Measurements from ENCODE around the gene PGGHG. TPM values are rescaled to one million over a fixed set of nuclear protein-coding genes. Genes with fewer than 3 reads are reported as not detected.

Gene PGGHG
- total and polyA plus RNA-seq, 10 of the 15 experiments (the other 5 are each of a cell fraction or from before 2014, with no cell fraction given): 0.10 to 8.3 (median 1.8) TPM

- DNase-seq (ENCODE audit: low read depth, low spot score): no peak
- intact Hi-C loops (cut with micrococcal nuclease; ENCODE audit: unreplicated experiment) (loop anchor here (5.0 to 10.0 kb wide), 2 partner anchors 98 to 140 kb away; partner anchors contain the start of genes ANO9, BET1L and RIC8A), in situ Hi-C loops (cut with MboI) (no loop called here)
- Histone ChIP-seq H3K4me1 (ENCODE audit: control insufficient read depth, insufficient read depth, low read length) (peaks cover 20% of the 10 kb centered on the region), H3K9me3 (replicated peaks; ENCODE audit: control insufficient read depth, insufficient read depth, low read length) (no peaks in the 10 kb centered on the region), H3K27ac (ENCODE audit: control insufficient read depth, insufficient read depth) (no peak overlapping the region), H3K4me3 (no peak overlapping the region), H3K9ac (ENCODE audit: control insufficient read depth, insufficient read depth, low read length) (no peak overlapping the region), H3K27me3 (replicated peaks in 1 of 2; ENCODE audit: control insufficient read depth in 2 of 2, insufficient read depth in 2 of 2, low read length in 1 of 2) (no peaks in the 10 kb centered on the region), H4K20me1 (ENCODE audit: control insufficient read depth, insufficient read depth) (no peaks in the 10 kb centered on the region), H2AFZ (ENCODE audit: control insufficient read depth, low read depth, low read length) (no peak overlapping the region), H3K36me3 (ENCODE audit: control insufficient read depth in 2 of 2, insufficient read depth in 2 of 2, low read length in 1 of 2) (no peaks in the 10 kb centered on the region), H3K79me2 (ENCODE audit: control insufficient read depth, insufficient read depth, low read length) (peaks cover 22% of the 10 kb centered on the region), H3K4me2 (ENCODE audit: control insufficient read depth, insufficient read depth) (no peak overlapping the region)
- RAD21 ChIA-PET (ENCODE audit: unreplicated experiment): interaction anchor here (0.8 to 2.4 kb wide), 9 partner anchors 10 to 69 kb away, joined by 3 to 19 read pairs (median 5); partner anchors contain the start of genes PSMD13 and SIRT3
- WGBS (ENCODE audit: insufficient coverage, insufficient replicate concordance, low lambda C conversion rate, missing lambda C conversion rate): 33% methylated on average over 18 of the region's 19 CpGs
- FAIRE-seq: no peak
- POLR2A ChIA-PET: interaction anchor here (0.6 to 2.8 kb wide), 4 partner anchors 22 to 54 kb away, joined by 3 to 12 read pairs (median 6); no protein-coding TSS in a partner anchor
- BruUV-seq (replicated peaks): no TSS peak
- CTCF ChIA-PET: interaction anchor here (0.6 to 4.5 kb wide), 18 partner anchors 12 to 206 kb away, joined by 3 to 33 read pairs (median 6); partner anchors contain the start of genes BET1L, PGGHG, PSMD13 and RIC8A
- ATAC-seq: 0 out of 3 replicates have a peak, but pooled peaks have one; percentile 12
- SMC1A ChIA-PET (ENCODE audit: uncharacterized antibody, unreplicated experiment): interaction anchor here (0.8 to 3.3 kb wide), 14 partner anchors 10 to 68 kb away, joined by 3 to 20 read pairs (median 4); partner anchors contain the start of gene PSMD13
- 0 out of 2 replicates have a peak, but pooled peaks have one; percentile 37 for TF ChIP-seq NBN (IDR thresholded peaks at IDR 0.05)
- TF ChIP-seq SIN3A (IDR thresholded peaks at IDR 0.05; ENCODE audit: low read depth, low read length): no peak
- no peak for TF ChIP-seq ATF2 (IDR thresholded peaks at IDR 0.05; ENCODE audit: low read length)
- no peak for TF ChIP-seq RAD51 (IDR thresholded peaks at IDR 0.05)
- no peak for TF ChIP-seq GABPA (IDR thresholded peaks at IDR 0.05; ENCODE audit: low read depth)
- peak; percentile 66 to 67 (median 66) for TF ChIP-seq CTCF (IDR thresholded peaks at IDR 0.05 in 2 of 3, conservative IDR thresholded peaks at IDR 0.05 in 1 of 3; ENCODE audit: control insufficient read depth in 2 of 3, extremely low read depth in 1 of 3, insufficient read depth in 1 of 3, low read depth in 3 of 3, low read length in 3 of 3)
- peak; percentile 79 for TF ChIP-seq SMC3 (IDR thresholded peaks at IDR 0.05; ENCODE audit: borderline replicate concordance, low read length)
- 0 out of 2 replicates have a peak, but pooled peaks have one; percentile 49 for TF ChIP-seq MLLT1 (IDR thresholded peaks at IDR 0.05)
- no peak for TF ChIP-seq RCOR1 (conservative IDR thresholded peaks at IDR 0.05; ENCODE audit: low read depth, low read length)
- no peak for TF ChIP-seq TAF1 (IDR thresholded peaks at IDR 0.05; ENCODE audit: borderline replicate concordance, low read depth, low read length)
- TF ChIP-seq ZBTB33 (IDR thresholded peaks at IDR 0.05): no peak
- no peak for TF ChIP-seq ZNF207 (IDR thresholded peaks at IDR 0.05; ENCODE audit: borderline replicate concordance)
- no peak for TF ChIP-seq IRF4 (IDR thresholded peaks at IDR 0.05; ENCODE audit: low read depth, low read length)
- TF ChIP-seq LARP7 (IDR thresholded peaks at IDR 0.05): no peak
- TF ChIP-seq SRF (IDR thresholded peaks at IDR 0.05; ENCODE audit: low read depth in 2 of 2, low read length in 2 of 2): no peak
- TF ChIP-seq POLR2A (IDR thresholded peaks at IDR 0.05; ENCODE audit: low read depth, low read length): no peak
- peak; percentile 69 for TF ChIP-seq RAD21 (IDR thresholded peaks at IDR 0.05; ENCODE audit: insufficient read depth, low read depth, low read length)
Observed at GRCh38 chr11:304915-305843, 16.3 kb downstream of the PGGHG start.

Measured in GM12878 (cell line).